Measurements from ENCODE around the gene XKR7. TPM values are rescaled to one million over a fixed set of nuclear protein-coding genes. Genes with fewer than 3 reads are reported as not detected.
A peak's percentile ranks its signal among the peaks of the same experiment; 100 is the strongest.

Gene XKR7
- total RNA-seq, 4 donors from 2014 or later: not detected

DNA sequence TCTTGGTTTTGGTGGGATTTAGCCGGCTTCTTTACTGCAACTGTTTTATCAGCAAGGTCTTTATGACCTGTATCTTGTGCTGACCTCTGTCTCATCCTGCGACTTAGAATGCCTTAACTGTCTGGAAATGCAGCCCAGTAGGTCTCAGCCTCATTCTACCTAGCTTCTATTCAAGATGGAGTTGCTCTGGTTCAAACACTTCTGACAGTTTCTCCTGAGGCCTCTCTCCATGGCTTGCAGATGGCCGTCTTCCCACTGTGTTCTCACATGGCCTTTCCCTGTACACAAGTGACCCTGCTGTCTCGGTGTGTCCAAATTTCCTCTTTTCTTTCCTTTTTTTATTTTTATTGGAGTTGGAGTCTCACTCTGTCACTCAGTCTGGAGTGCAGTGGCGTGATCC is 38.1 kb downstream of the XKR7 start:
- no peak for TF ChIP-seq POLR2A (IDR thresholded peaks at IDR 0.05; ENCODE audit: low read depth)
- WGBS: 91% methylated on average over 5 of the region's 5 CpGs
- no peak for DNase-seq (ENCODE audit: extremely low spot score)
- Histone ChIP-seq H3K4me1 (peaks cover 0 to 32% (median 8%) of the 10 kb centered on the region in 4 donors), H3K9me3 (no peaks in the 10 kb centered on the region), H3K27ac (replicated peaks in 1 of 4) (peak overlapping the region in 1 of 4 donors; percentile 5), H3K4me3 (no peak overlapping the region), H3K36me3 (no peaks in the 10 kb centered on the region), H3K27me3 (peaks cover 0 to 23% (median 0%) of the 10 kb centered on the region in 4 donors)
- intact Hi-C loops (cut with DNase I): no loop called here

DNA sequence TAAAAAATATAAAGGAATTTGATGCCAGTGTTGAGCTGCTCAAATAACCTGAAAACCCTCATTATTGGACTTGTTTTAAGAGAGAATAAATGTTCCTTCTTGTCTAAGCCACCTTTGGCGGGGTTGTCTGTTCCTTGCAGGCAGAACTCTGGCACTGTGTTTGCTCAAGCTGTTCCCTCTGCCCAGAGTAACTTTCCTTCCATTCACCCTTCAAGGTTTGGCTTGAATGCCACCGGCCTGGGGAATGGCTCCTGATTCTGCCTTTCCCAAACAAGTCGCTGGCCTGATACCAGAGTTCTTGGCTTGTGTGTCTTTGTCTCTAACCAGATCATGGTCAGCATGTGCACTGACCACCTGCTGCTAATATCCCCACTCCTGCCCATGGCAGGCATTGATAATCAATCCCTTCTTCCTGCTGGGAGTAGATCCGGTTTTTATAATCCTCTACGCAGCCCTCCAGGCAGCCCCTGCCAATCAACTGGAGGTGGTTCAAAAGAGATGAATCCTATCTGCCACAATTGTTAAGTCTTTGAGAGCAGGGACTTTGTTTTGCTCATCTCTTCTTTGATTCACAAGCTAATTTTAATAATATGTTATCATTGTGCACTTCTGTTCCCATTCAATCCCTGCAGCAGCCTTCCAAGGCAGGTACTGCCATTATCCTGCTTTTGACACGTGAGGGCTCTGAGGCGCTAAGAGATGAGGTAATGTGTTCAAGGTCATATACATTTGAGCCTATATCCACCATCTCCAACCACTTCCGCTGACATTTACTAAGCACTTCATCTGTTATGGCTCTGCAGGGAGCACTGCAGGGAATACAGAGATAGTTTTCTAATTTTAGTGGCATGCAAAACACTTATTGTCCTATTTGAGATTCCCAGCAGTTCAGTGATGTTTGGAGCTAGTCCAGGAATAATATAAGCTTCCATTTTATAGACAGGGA is 39.2 kb downstream of the XKR7 start:
- H3K4me3 ChIP-seq: no peak overlapping the region
- H3K9me3 ChIP-seq: no peaks in the 10 kb centered on the region
- TF ChIP-seq POLR2AphosphoS5 (IDR thresholded peaks at IDR 0.05): no peak
- TF ChIP-seq EP300 (IDR thresholded peaks at IDR 0.05): no peak
- no peak for TF ChIP-seq CTCF (IDR thresholded peaks at IDR 0.05)
- no peak for TF ChIP-seq POLR2A (IDR thresholded peaks at IDR 0.05; ENCODE audit: low read depth)
- peaks cover 0 to 32% (median 8%) of the 10 kb centered on the region in 4 donors for H3K4me1 ChIP-seq
- H3K27me3 ChIP-seq: peaks cover 0 to 34% (median 0%) of the 10 kb centered on the region in 4 donors
- WGBS: 65% methylated on average over 8 of the region's 8 CpGs
- H3K36me3 ChIP-seq: no peaks in the 10 kb centered on the region
- DNase-seq (ENCODE audit: extremely low spot score): no peak
- H3K27ac ChIP-seq (replicated peaks in 1 of 4): peak overlapping the region in 2 of 4 donors; percentile 45 to 54
- intact Hi-C loops (cut with DNase I): no loop called here

DNA sequence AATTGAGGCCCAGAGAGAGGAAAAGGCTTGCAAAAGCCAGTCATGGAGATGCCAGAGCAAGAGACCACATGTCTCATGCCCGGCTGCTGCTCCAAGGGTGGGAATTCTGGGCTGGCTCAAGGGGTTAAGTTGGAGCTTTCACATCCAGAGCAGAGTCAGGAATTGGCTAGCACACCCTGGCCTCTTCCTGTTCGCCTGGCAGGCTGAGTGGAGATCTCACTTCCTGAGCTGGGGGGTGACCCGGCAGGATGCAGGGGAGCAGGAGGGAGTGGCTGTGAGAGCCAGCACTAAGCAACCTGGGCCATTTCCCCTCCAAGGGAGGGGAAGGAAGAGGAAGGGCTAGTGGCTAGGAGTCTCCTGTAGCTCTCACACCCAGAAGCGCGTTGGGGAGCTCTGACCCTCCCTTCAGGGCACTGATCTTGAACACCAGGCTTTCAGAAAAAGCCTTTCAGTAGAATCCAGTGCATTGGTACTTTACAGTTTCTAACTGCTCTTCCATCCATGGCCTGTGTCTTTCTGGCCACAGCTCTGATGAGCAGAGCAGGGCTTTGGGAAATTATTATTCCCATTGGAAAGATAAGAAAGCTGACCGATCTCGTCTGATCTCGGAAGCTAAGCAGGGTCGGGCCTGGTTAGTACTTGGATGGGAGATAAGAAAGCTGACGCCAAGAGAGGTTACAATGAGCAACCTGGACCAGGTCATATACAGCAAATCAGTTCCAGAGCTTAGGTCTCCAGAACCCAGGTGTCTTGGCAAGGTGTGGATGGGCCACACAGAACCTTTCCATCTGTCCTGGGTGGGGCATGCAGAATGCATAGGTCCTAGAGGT is 40.1 kb downstream of the XKR7 start:
- Histone ChIP-seq H3K9me3 (no peaks in the 10 kb centered on the region), H3K27me3 (peaks cover 0 to 43% (median 0%) of the 10 kb centered on the region in 4 donors), H3K4me1 (peaks cover 0 to 32% (median 8%) of the 10 kb centered on the region in 4 donors), H3K4me3 (no peak overlapping the region), H3K36me3 (no peaks in the 10 kb centered on the region), H3K27ac (replicated peaks in 1 of 4) (peak overlapping the region in 2 of 4 donors; percentile 18 to 54)
- 43% methylated on average over 8 of the region's 10 CpGs for WGBS
- no peak for DNase-seq (ENCODE audit: extremely low spot score)
- peak; percentile 44 to 45 for TF ChIP-seq POLR2AphosphoS5 (IDR thresholded peaks at IDR 0.05)
- TF ChIP-seq CTCF (IDR thresholded peaks at IDR 0.05): no peak
- intact Hi-C loops (cut with DNase I): no loop called here

DNA sequence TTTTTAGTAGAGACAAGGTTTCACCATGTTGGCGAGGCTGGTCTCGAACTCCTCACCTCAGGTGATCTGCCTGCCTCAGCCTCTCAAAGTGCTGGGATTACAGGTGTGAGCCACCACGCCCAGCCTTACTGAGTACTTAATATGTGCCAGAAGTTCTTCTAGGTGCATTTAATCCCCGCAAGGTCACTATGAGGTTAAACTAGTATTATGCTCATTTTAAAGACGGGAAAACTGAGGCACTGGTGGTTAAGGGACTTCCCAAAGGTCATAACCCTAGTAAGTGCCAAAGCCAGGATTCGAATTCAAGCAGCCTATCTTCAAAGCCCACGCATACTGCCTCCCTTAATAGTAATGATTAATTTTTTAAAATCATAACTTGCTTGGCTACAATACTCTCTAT is 41.6 kb downstream of the XKR7 start:
- Histone ChIP-seq H3K27ac (replicated peaks in 1 of 4) (peak overlapping the region in 3 of 4 donors; percentile 49 to 68 (median 50)), H3K4me3 (no peak overlapping the region), H3K36me3 (no peaks in the 10 kb centered on the region), H3K4me1 (peaks cover 0 to 32% (median 8%) of the 10 kb centered on the region in 4 donors), H3K27me3 (peaks cover 0 to 58% (median 0%) of the 10 kb centered on the region in 4 donors), H3K9me3 (no peaks in the 10 kb centered on the region)
- 82% methylated on average over 7 of the region's 7 CpGs for WGBS
- TF ChIP-seq CTCF (IDR thresholded peaks at IDR 0.05) (no peak), POLR2A (IDR thresholded peaks at IDR 0.05; ENCODE audit: low read depth) (no peak), POLR2AphosphoS5 (IDR thresholded peaks at IDR 0.05) (no peak), EP300 (IDR thresholded peaks at IDR 0.05) (no peak)
- DNase-seq (ENCODE audit: extremely low spot score): no peak
- intact Hi-C loops (cut with DNase I): no loop called here

GRCh38 chr20:32010101-32010500 is 42.1 kb downstream of the XKR7 start, which contains the start of gene CCM2L:
CCM2L (plus strand) TSS chr20:32010438; CDS start chr20:32010455, 17 bp downstream.
- 59% methylated on average over 2 of the region's 2 CpGs for WGBS
- Histone ChIP-seq H3K27me3 (peaks cover 0 to 64% (median 0%) of the 10 kb centered on the region in 4 donors), H3K4me1 (peaks cover 0 to 35% (median 8%) of the 10 kb centered on the region in 4 donors)

More at GRCh38 chr20:32010101-32010500, 42.1 kb downstream of the XKR7 start, which contains the start of gene CCM2L:
- no peaks in the 10 kb centered on the region for H3K36me3 ChIP-seq
- peak within 1 kb of the TSS; percentile 37 to 51 (median 38) for H3K4me3 ChIP-seq
- no peak for DNase-seq (ENCODE audit: extremely low spot score)
- no peaks in the 10 kb centered on the region for H3K9me3 ChIP-seq
- peak within 1 kb of the TSS in 3 of 4 donors; percentile 49 to 68 (median 50) for H3K27ac ChIP-seq (replicated peaks in 1 of 4)
- intact Hi-C loops (cut with DNase I): no loop called here
- TF ChIP-seq POLR2A (IDR thresholded peaks at IDR 0.05; ENCODE audit: low read depth): no peak
- peak; percentile 16 to 46 for TF ChIP-seq POLR2AphosphoS5 (IDR thresholded peaks at IDR 0.05)

All from esophagus muscularis mucosa (tissue), 4 donors.